ENCODE data around the gene PDE4D. TPM values are rescaled to one million over a fixed set of nuclear protein-coding genes. Genes with fewer than 3 reads are reported as not detected.
A peak's percentile ranks its signal among the peaks of the same experiment; 100 is the strongest.

Gene PDE4D
- total and polyA plus RNA-seq, 10 of the 15 experiments (the other 5 are each of a cell fraction or from before 2014, with no cell fraction given), result 0.87 to 4.1 (median 2.2) TPM

GRCh38 chr5:59180515-59180914 lies 713.0 kb downstream of the PDE4D start (continued):
- peak; percentile 53 for TF ChIP-seq CUX1 (IDR thresholded peaks at IDR 0.05; ENCODE audit: insufficient replicate concordance, low read depth, low read length)
- peak; percentile 69 for TF ChIP-seq GABPA (IDR thresholded peaks at IDR 0.05; ENCODE audit: low read depth)
- peak; percentile 28; the same call in 1 of the 2 replicates for TF ChIP-seq ATF7 (IDR thresholded peaks at IDR 0.05; ENCODE audit: low read depth)
- TF ChIP-seq SKIL (IDR thresholded peaks at IDR 0.05; ENCODE audit: low read depth, poor library complexity, severe bottlenecking), result peak; percentile 73
- TF ChIP-seq MTA3 (IDR thresholded peaks at IDR 0.05; ENCODE audit: borderline replicate concordance, low read length), result peak; percentile 91; the same call in 1 of the 2 replicates
- TF ChIP-seq STAT3 (IDR thresholded peaks at IDR 0.05; ENCODE audit: low read depth, low read length), result no peak
- peak in 1 of 2 experiments; percentile 65; a peak in 1 of 4 replicates for TF ChIP-seq CEBPB (IDR thresholded peaks at IDR 0.05; ENCODE audit: borderline replicate concordance in 1 of 2, low read depth in 2 of 2, low read length in 2 of 2)
- no peak for TF ChIP-seq EED (IDR thresholded peaks at IDR 0.05; ENCODE audit: low read depth)
- TF ChIP-seq ETV6 (conservative IDR thresholded peaks at IDR 0.05 in 1 of 2, IDR thresholded peaks at IDR 0.05 in 1 of 2; ENCODE audit: borderline replicate concordance in 1 of 2, low read depth in 1 of 2), result peak in 1 of 2 experiments; percentile 49; a peak in 1 of 4 replicates
- TF ChIP-seq IKZF2 (IDR thresholded peaks at IDR 0.05), result peak; percentile 62 to 72
- TF ChIP-seq NFYA (IDR thresholded peaks at IDR 0.05; ENCODE audit: borderline replicate concordance, low read depth, low read length), result no peak
- TF ChIP-seq MEF2A (IDR thresholded peaks at IDR 0.05; ENCODE audit: insufficient read depth, low read depth, low read length), result peak; percentile 97
- no peak for TF ChIP-seq RAD21 (IDR thresholded peaks at IDR 0.05; ENCODE audit: insufficient read depth, low read depth, low read length)
- TF ChIP-seq ATF2 (IDR thresholded peaks at IDR 0.05; ENCODE audit: low read length), result peak; percentile 94
- TF ChIP-seq ZNF622 (IDR thresholded peaks at IDR 0.05), result no peak

Measured in GM12878 (cell line).